K562 (cell line): ENCODE measurements around the gene C1orf21. TPM values are rescaled to one million over a fixed set of nuclear protein-coding genes. Genes with fewer than 3 reads are reported as not detected.

Source experiments
- ARHGAP35 ChIP-seq: fragments of 450-650 bp; IDR thresholded peaks from 2 replicates; pipeline ENCODE4 v1.6.1; 2018; ENCODE audit not compliant: partially characterized antibody
- CHAMP1 ChIP-seq: fragments of 450-650 bp; IDR thresholded peaks from 2 replicates; pipeline ENCODE4 v1.6.1; 2016; ENCODE audit warnings: mild to moderate bottlenecking
- CSDE1 ChIP-seq, 2 experiments: fragments of 450-650 bp; IDR thresholded peaks; 2 replicates each; pipeline ENCODE4 v1.6.1; 2016; ENCODE audit warnings: mild to moderate bottlenecking in 1 of 2
- GABPB2 ChIP-seq: fragments of 250-450 bp; sonication (Bioruptor Pico); conservative IDR thresholded peaks from 2 replicates; pipeline ENCODE4 v1.5.1; 2021; ENCODE audit warnings: mild to moderate bottlenecking
- PCBP1 ChIP-seq: fragments of 200-400 bp; formaldehyde crosslinking; IDR thresholded peaks from 2 replicates; pipeline ENCODE4 v1.6.1; 2018; ENCODE audit warnings: mild to moderate bottlenecking, low read depth, low read length; ENCODE audit not compliant: poor library complexity, severe bottlenecking
- RERE ChIP-seq: sonication (generic); formaldehyde crosslinking; IDR thresholded peaks from 2 replicates; pipeline ENCODE4 v1.8.0; 2023; ENCODE audit warnings: missing genetic modification reagents, mild to moderate bottlenecking, borderline replicate concordance
- polyA plus RNA-seq, 8 experiments: library from polyadenylated mRNA; depleted of rRNA in 4 of 8; stranded (reverse) in 5 of 8; unstranded in 3 of 8; fragments of >200 nt; fragmentation: Nextera tagmentation in 2 of 8; fragmentation: Illumina TruSeq in 1 of 8; extraction: Ambion mirVana in 2 of 8; extraction: Trizol in 1 of 8; gene quantifications; 2 replicates each; pipeline versions ENCODE4 v1.2.1 to v1.2.3, GENCODE V29; 2011 to 2014; ENCODE audit warnings: inconsistent platforms in 1 of 8, missing spikeins in 1 of 8
- total RNA-seq, 7 experiments: library from RNA; depleted of rRNA in 6 of 7; stranded (reverse); fragments of >200 nt in 6 of 7; fragmentation: Illumina TruSeq in 2 of 7; extraction: Trizol in 2 of 7; gene quantifications; 2 replicates each; pipeline versions ENCODE4 v1.2.1 to v1.2.3, GENCODE V29; 2011 to 2021; ENCODE audit warnings: low replicate concordance in 1 of 7
- TF ChIP-seq, protein P1 (sequence below): sonication (generic); formaldehyde crosslinking; IDR thresholded peaks from 2 replicates; pipeline ENCODE4 v1.8.0; 2022; ENCODE audit warnings: missing genetic modification reagents, mild to moderate bottlenecking, borderline replicate concordance
- TF ChIP-seq, protein P2 (sequence below): fragments of 200-800 bp; sonication (Bioruptor generic); IDR thresholded peaks from 2 replicates; pipeline ENCODE4 v1.6.1; 2016; ENCODE audit warnings: missing genetic modification characterization, missing compliant biosample characterization

C1orf21 gene
- total and polyA plus RNA-seq, 9 of the 15 experiments (the other 6 are each of a cell fraction or from before 2014, with no cell fraction given): under 0.01 to 0.31 (median 0.07) TPM

GRCh38 chr1:184387069-184387475 is 243 bp downstream of the C1orf21 start (continued):
- TF ChIP-seq, protein P1, sequence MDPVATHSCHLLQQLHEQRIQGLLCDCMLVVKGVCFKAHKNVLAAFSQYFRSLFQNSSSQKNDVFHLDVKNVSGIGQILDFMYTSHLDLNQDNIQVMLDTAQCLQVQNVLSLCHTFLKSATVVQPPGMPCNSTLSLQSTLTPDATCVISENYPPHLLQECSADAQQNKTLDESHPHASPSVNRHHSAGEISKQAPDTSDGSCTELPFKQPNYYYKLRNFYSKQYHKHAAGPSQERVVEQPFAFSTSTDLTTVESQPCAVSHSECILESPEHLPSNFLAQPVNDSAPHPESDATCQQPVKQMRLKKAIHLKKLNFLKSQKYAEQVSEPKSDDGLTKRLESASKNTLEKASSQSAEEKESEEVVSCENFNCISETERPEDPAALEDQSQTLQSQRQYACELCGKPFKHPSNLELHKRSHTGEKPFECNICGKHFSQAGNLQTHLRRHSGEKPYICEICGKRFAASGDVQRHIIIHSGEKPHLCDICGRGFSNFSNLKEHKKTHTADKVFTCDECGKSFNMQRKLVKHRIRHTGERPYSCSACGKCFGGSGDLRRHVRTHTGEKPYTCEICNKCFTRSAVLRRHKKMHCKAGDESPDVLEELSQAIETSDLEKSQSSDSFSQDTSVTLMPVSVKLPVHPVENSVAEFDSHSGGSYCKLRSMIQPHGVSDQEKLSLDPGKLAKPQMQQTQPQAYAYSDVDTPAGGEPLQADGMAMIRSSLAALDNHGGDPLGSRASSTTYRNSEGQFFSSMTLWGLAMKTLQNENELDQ (CRISPR knock-in tag): no peak
- no peak for TF ChIP-seq RERE (CRISPR knock-in tag)
- no peak for TF ChIP-seq CSDE1 (IDR thresholded peaks at IDR 0.05)
- TF ChIP-seq CHAMP1: no peak
- TF ChIP-seq GABPB2: no peak
- TF ChIP-seq PCBP1: peak; percentile 59
- TF ChIP-seq, protein P2, sequence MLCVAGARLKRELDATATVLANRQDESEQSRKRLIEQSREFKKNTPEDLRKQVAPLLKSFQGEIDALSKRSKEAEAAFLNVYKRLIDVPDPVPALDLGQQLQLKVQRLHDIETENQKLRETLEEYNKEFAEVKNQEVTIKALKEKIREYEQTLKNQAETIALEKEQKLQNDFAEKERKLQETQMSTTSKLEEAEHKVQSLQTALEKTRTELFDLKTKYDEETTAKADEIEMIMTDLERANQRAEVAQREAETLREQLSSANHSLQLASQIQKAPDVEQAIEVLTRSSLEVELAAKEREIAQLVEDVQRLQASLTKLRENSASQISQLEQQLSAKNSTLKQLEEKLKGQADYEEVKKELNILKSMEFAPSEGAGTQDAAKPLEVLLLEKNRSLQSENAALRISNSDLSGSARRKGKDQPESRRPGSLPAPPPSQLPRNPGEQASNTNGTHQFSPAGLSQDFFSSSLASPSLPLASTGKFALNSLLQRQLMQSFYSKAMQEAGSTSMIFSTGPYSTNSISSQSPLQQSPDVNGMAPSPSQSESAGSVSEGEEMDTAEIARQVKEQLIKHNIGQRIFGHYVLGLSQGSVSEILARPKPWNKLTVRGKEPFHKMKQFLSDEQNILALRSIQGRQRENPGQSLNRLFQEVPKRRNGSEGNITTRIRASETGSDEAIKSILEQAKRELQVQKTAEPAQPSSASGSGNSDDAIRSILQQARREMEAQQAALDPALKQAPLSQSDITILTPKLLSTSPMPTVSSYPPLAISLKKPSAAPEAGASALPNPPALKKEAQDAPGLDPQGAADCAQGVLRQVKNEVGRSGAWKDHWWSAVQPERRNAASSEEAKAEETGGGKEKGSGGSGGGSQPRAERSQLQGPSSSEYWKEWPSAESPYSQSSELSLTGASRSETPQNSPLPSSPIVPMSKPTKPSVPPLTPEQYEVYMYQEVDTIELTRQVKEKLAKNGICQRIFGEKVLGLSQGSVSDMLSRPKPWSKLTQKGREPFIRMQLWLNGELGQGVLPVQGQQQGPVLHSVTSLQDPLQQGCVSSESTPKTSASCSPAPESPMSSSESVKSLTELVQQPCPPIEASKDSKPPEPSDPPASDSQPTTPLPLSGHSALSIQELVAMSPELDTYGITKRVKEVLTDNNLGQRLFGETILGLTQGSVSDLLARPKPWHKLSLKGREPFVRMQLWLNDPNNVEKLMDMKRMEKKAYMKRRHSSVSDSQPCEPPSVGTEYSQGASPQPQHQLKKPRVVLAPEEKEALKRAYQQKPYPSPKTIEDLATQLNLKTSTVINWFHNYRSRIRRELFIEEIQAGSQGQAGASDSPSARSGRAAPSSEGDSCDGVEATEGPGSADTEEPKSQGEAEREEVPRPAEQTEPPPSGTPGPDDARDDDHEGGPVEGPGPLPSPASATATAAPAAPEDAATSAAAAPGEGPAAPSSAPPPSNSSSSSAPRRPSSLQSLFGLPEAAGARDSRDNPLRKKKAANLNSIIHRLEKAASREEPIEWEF (CRISPR knock-in tag): no peak
- TF ChIP-seq ARHGAP35: no peak
